ENCODE measurements around the gene CACNA1A. TPM values are rescaled to one million over a fixed set of nuclear protein-coding genes. Genes with fewer than 3 reads are reported as not detected.

The CACNA1A gene
- total RNA-seq, 6 experiments from 2014 or later = 1.3 to 13.2 (median 10.0) TPM

GRCh38 chr19:13342672-13343071, 163.6 kb downstream of the CACNA1A start:
- Mint-ChIP-seq H3K27ac (no peak overlapping the region), H3K36me3 (ENCODE audit: low read depth) (no peaks in the 10 kb centered on the region; the same call in 1 of the 2 replicates), H3K27me3 (ENCODE audit: insufficient read depth) (peaks cover 19% of the 10 kb centered on the region), H3K4me3 (no peak overlapping the region), H3K9me3 (no peaks in the 10 kb centered on the region), H3K4me1 (ENCODE audit: low read depth) (no peaks in the 10 kb centered on the region)
- no peak for TF ChIP-seq CTCF (IDR thresholded peaks at IDR 0.05)
- no peak for DNase-seq

GRCh38 chr19:13339869-13340268, 166.4 kb downstream of the CACNA1A start:
- no peak for TF ChIP-seq CTCF (IDR thresholded peaks at IDR 0.05)
- Mint-ChIP-seq H3K36me3 (ENCODE audit: low read depth) (no peaks in the 10 kb centered on the region; the same call in 1 of the 2 replicates), H3K9me3 (no peaks in the 10 kb centered on the region; the same call in 1 of the 2 replicates), H3K4me1 (ENCODE audit: low read depth) (no peaks in the 10 kb centered on the region), H3K27ac (no peak overlapping the region), H3K4me3 (no peak overlapping the region), H3K27me3 (ENCODE audit: insufficient read depth) (peaks cover 18% of the 10 kb centered on the region)
- DNase-seq = no peak

- Mint-ChIP-seq H3K4me3 (no peak overlapping the region), H3K27ac (no peak overlapping the region), H3K9me3 (no peaks in the 10 kb centered on the region; the same call in 1 of the 2 replicates), H3K27me3 (ENCODE audit: insufficient read depth) (peaks cover 17% of the 10 kb centered on the region), H3K4me1 (ENCODE audit: low read depth) (no peaks in the 10 kb centered on the region), H3K36me3 (ENCODE audit: low read depth) (no peaks in the 10 kb centered on the region; the same call in 1 of the 2 replicates)
- DNase-seq = no peak
- TF ChIP-seq CTCF (IDR thresholded peaks at IDR 0.05) = no peak
Observed at GRCh38 chr19:13337181-13337580, 169.1 kb downstream of the CACNA1A start.

GRCh38 chr19:13334801-13335481, 171.3 kb downstream of the CACNA1A start:
- DNase-seq = peak; percentile 3
- peaks cover 14% of the 10 kb centered on the region for H3K27me3 Mint-ChIP-seq (ENCODE audit: insufficient read depth)
- H3K4me1 Mint-ChIP-seq (ENCODE audit: low read depth) = no peaks in the 10 kb centered on the region
- peaks cover 3% of the 10 kb centered on the region; the same call in 1 of the 2 replicates for H3K36me3 Mint-ChIP-seq (ENCODE audit: low read depth)
- peak overlapping the region; percentile 37; the same call in 1 of the 2 replicates for H3K4me3 Mint-ChIP-seq
- no peaks in the 10 kb centered on the region; the same call in 1 of the 2 replicates for H3K9me3 Mint-ChIP-seq
- no peak overlapping the region for H3K27ac Mint-ChIP-seq
- TF ChIP-seq CTCF (IDR thresholded peaks at IDR 0.05) = peak; percentile 28; the same call in 1 of the 2 replicates

- H3K27me3 Mint-ChIP-seq (ENCODE audit: insufficient read depth) = peaks cover 15% of the 10 kb centered on the region
- H3K4me1 Mint-ChIP-seq (ENCODE audit: low read depth) = no peaks in the 10 kb centered on the region
- H3K4me3 Mint-ChIP-seq = no peak overlapping the region
- H3K27ac Mint-ChIP-seq = no peak overlapping the region
- no peak for DNase-seq
- H3K36me3 Mint-ChIP-seq (ENCODE audit: low read depth) = peaks cover 5% of the 10 kb centered on the region; the same call in 1 of the 2 replicates
- no peak for TF ChIP-seq CTCF (IDR thresholded peaks at IDR 0.05)
- H3K9me3 Mint-ChIP-seq = no peaks in the 10 kb centered on the region
Observed at GRCh38 chr19:13330285-13330684, 176.0 kb downstream of the CACNA1A start.
